ENCODE measurements around the gene INSM2. TPM values are rescaled to one million over a fixed set of nuclear protein-coding genes. Genes with fewer than 3 reads are reported as not detected.

Gene INSM2
- total and polyA plus RNA-seq, 2 of the 4 experiments (the other 2 are of a cell fraction) = not detected

DNA sequence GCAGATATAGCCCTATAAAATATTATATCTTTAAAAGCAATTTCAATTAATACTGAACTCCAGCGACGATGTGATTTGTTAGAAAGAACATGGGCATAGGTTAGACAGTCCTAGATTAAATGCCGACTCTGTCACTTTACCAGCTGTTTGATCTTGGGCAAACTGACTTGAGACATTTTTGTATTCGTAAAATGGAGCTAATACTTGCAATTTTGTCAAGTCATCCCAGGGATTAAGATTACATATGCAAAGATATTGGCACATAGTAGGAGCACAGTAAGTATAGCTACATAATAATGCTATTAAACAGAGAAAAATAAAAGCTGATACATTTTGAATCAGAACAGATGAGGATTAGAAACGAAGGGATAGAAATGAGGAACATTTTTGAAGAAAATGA lies 9.0 kb downstream of the INSM2 start:
- Histone ChIP-seq H4K91ac (ENCODE audit: insufficient read depth, low read depth, low read length) (no peak overlapping the region), H3K4me1 (ENCODE audit: control insufficient read depth, insufficient read depth, low read length) (no peaks in the 10 kb centered on the region), H2AK9ac (replicated peaks; ENCODE audit: low read depth, low read length, poor library complexity) (no peak overlapping the region), H3K4me2 (ENCODE audit: low read depth, low read length) (no peak overlapping the region), H3K27ac (ENCODE audit: insufficient read depth, low read length) (no peak overlapping the region), H3K9me1 (ENCODE audit: insufficient read depth, low read length) (no peaks in the 10 kb centered on the region), H2BK120ac (ENCODE audit: low read depth, low read length) (no peak overlapping the region), H4K20me1 (ENCODE audit: insufficient read depth, low read length) (no peaks in the 10 kb centered on the region), H3K9me3 (ENCODE audit: control insufficient read depth, insufficient read depth, low read length) (no peaks in the 10 kb centered on the region), H3K36me3 (ENCODE audit: control insufficient read depth, insufficient read depth, low read length) (no peaks in the 10 kb centered on the region), H3K14ac (replicated peaks; ENCODE audit: low read depth, low read length) (no peak overlapping the region), H2AK5ac (ENCODE audit: low read depth, low read length) (no peak overlapping the region), H3K56ac (ENCODE audit: extremely low read depth, insufficient read depth, low read length) (no peak overlapping the region), H3K27me3 (ENCODE audit: control insufficient read depth, insufficient read depth, low read length) (no peaks in the 10 kb centered on the region), H3K18ac (ENCODE audit: low read depth, low read length) (no peak overlapping the region), H3K4ac (ENCODE audit: low read depth, low read length) (no peak overlapping the region), H2BK5ac (ENCODE audit: low read depth, low read length, poor library complexity, severe bottlenecking) (no peak overlapping the region), H3K79me1 (ENCODE audit: low read depth in 1 of 2, low read length in 2 of 2) (no peaks in the 10 kb centered on the region), H2BK20ac (ENCODE audit: low read depth, low read length) (no peak overlapping the region), H4K8ac (ENCODE audit: low read depth in 2 of 2, low read length in 2 of 2) (no peak overlapping the region), H3K4me3 (ENCODE audit: insufficient read depth, low read depth, low read length) (no peak overlapping the region), H3K23ac (ENCODE audit: low read depth, low read length) (no peak overlapping the region), H2AFZ (replicated peaks; ENCODE audit: low read length, poor library complexity) (no peak overlapping the region), H2BK15ac (ENCODE audit: low read depth, low read length) (no peak overlapping the region), H4K5ac (ENCODE audit: low read depth, low read length) (no peak overlapping the region), H3K9ac (ENCODE audit: low read depth, low read length) (no peak overlapping the region)
- intact Hi-C loops (cut with micrococcal nuclease) (no loop called here), dilution Hi-C loops (cut with HindIII; ENCODE audit: low sequenced_read_pairs, unreplicated experiment) (no loop called here), in situ Hi-C loops (cut with MboI; ENCODE audit: low sequenced_read_pairs) (no loop called here)
- no peak for DNase-seq
- ChIA-PET POLR2A (ENCODE audit: unreplicated experiment) (interaction anchor here (0.6 kb wide), 1 partner anchor 1900 kb away, joined by 4 read pairs; no protein-coding TSS in a partner anchor), CTCF (interaction anchor here (1.0 kb wide), 1 partner anchor 10 kb away, joined by 3 read pairs; no protein-coding TSS in a partner anchor)
- BruUV-seq (replicated peaks) = no TSS peak
- TF ChIP-seq NFE2L2 (IDR thresholded peaks at IDR 0.05; ENCODE audit: low read depth, low read length) (peak; percentile 54; the same call in 1 of the 2 replicates), POLR2A (IDR thresholded peaks at IDR 0.05; ENCODE audit: low read depth, low read length) (no peak), SMC3 (IDR thresholded peaks at IDR 0.05; ENCODE audit: low read depth, low read length) (no peak)
- TF ChIP-seq, protein P1, sequence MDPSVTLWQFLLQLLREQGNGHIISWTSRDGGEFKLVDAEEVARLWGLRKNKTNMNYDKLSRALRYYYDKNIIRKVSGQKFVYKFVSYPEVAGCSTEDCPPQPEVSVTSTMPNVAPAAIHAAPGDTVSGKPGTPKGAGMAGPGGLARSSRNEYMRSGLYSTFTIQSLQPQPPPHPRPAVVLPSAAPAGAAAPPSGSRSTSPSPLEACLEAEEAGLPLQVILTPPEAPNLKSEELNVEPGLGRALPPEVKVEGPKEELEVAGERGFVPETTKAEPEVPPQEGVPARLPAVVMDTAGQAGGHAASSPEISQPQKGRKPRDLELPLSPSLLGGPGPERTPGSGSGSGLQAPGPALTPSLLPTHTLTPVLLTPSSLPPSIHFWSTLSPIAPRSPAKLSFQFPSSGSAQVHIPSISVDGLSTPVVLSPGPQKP (IDR thresholded peaks at IDR 0.05; ENCODE audit: borderline replicate concordance, low read depth, low read length) = no peak
- 83% methylated on average over 3 of the region's 5 CpGs; no CpG with 5 or more reads in 1 of the 2 experiments for WGBS, 2 experiments (ENCODE audit: extremely low coverage in 2 of 2, insufficient read length in 1 of 2)
- no peak for ATAC-seq (ENCODE audit: low read depth)
